Lower leg skin (tissue), 4 donors: ENCODE data around the gene CCDC91. TPM values are rescaled to one million over a fixed set of nuclear protein-coding genes. Genes with fewer than 3 reads are reported as not detected.
"Not testable (repeated sequence)": the region's sequence is repeated elsewhere in the genome, so short reads cannot be mapped to it uniquely, and the experiment has no call there.

Experiments
- DNase-seq, 2 donors: peaks; one replicate each; pipeline ENCODE4 v3.0.0-alpha.2; 2019; ENCODE audit warnings: low spot score in 2 of 2
- H3K4me3 ChIP-seq: fragments of 200-600 bp; sonication (generic); 2 replicates; pipeline ENCODE4 v1.5.1; 2017; ENCODE audit warnings: mild to moderate bottlenecking, low read depth; ENCODE audit not compliant: poor library complexity, severe bottlenecking
- POLR2A ChIP-seq, 2 donors: fragments of 450-650 bp; IDR thresholded peaks; one replicate each; pipeline ENCODE4 v1.6.1; 2016 to 2017; ENCODE audit warnings: antibody characterized with exemption in 2 of 2, mild to moderate bottlenecking in 1 of 2, moderate library complexity in 1 of 2
- WGBS, 2 donors: methylation state at CpG; one replicate each; pipeline ENCODE4 v1.1.5; 2018; 5-methylcytosine and 5-hydroxymethylcytosine counted together
- intact Hi-C: fragments of 100-400 bp; cut with DNase I; formaldehyde crosslinking; loops from one replicate; pipeline ENCODE4 v1.15.0; 2023; ENCODE audit warnings: low total_unique reads
- total RNA-seq, 4 donors: library from RNA; depleted of rRNA; stranded (reverse); fragments of >200 nt; gene quantifications; one replicate each; pipeline ENCODE4 v1.1.0, GENCODE V29; 2016
- TF ChIP-seq, protein P1 (sequence below), 3 donors: fragments of 450-650 bp; IDR thresholded peaks; one replicate each; pipeline ENCODE4 v1.5.1; 2016; ENCODE audit warnings: antibody characterized with exemption in 3 of 3, mild to moderate bottlenecking in 3 of 3, moderate library complexity in 2 of 3

CCDC91 gene
- total RNA-seq, 4 donors from 2014 or later = 13.8 to 31.0 (median 23.3) TPM

DNA sequence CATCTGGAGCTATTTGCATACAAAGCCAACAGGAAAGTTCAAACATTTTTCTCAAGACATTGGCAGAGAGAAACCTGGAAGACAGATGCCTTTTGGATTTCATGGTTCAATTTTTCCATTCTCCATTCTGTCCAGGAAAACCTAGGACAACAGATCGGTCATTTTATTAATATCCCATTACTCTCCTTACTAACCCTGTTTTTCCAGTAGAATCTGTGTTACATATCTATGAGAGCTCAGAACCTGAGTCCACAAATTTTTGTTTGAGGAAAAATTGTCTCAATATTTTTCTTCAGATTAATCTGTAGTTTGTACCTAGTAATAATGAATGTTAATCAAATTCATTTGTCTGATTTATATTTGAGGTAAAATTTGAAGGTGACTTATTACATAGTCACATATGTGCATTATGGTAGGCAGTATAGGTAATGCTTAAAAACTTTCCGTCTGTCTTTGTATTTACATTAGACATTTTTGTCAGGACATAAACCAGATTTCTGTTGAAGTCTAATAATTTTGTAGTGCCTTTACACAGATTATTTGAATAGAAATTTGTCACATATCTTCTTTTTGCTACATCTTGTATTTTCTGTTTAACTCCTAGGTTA, 75.3 kb downstream of the CCDC91 start:
- no peak for TF ChIP-seq POLR2A (IDR thresholded peaks at IDR 0.05)
- TF ChIP-seq, protein P1, sequence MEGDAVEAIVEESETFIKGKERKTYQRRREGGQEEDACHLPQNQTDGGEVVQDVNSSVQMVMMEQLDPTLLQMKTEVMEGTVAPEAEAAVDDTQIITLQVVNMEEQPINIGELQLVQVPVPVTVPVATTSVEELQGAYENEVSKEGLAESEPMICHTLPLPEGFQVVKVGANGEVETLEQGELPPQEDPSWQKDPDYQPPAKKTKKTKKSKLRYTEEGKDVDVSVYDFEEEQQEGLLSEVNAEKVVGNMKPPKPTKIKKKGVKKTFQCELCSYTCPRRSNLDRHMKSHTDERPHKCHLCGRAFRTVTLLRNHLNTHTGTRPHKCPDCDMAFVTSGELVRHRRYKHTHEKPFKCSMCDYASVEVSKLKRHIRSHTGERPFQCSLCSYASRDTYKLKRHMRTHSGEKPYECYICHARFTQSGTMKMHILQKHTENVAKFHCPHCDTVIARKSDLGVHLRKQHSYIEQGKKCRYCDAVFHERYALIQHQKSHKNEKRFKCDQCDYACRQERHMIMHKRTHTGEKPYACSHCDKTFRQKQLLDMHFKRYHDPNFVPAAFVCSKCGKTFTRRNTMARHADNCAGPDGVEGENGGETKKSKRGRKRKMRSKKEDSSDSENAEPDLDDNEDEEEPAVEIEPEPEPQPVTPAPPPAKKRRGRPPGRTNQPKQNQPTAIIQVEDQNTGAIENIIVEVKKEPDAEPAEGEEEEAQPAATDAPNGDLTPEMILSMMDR (IDR thresholded peaks at IDR 0.05) = no peak
- H3K4me3 ChIP-seq = no peak overlapping the region
- no peak for DNase-seq
- intact Hi-C loops = no loop called here
- WGBS, 2 donors = 80 to 81% methylated on average over 2 of the region's 2 CpGs

DNA sequence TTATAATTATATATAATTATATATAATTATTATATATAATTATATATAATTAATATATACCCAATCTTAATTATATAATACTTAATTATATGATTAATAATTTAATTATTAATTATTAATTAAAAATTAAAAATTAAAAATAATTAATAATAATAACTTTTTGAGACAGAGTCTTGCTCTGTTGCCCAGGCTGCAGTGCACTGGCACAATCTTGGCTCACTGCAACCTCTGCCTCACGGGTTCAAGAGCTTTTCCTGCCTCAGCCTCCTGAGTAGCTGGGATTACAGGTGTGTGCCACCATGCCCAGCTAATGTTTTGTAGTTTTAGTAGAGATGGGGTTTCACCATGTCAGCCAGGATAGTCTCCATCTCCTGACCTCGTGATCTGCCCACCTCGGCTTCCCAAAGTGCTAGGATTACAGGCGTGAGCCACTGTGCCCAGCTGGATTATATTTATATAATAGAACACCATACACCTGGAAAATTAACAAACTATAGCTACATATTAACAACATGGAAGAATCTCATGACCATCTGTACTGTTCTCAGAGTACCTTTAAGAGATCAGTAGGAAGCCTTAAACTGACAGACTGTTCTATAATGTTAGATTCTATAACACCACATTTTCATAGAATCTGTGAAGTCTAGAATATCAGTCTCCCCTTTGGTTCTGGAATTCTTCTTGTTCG, 77.8 kb downstream of the CCDC91 start:
- H3K4me3 ChIP-seq, intact Hi-C loops, DNase-seq: not testable (repeated sequence)
- 96 to 98% methylated on average over 5 of the region's 5 CpGs for WGBS, 2 donors

DNA sequence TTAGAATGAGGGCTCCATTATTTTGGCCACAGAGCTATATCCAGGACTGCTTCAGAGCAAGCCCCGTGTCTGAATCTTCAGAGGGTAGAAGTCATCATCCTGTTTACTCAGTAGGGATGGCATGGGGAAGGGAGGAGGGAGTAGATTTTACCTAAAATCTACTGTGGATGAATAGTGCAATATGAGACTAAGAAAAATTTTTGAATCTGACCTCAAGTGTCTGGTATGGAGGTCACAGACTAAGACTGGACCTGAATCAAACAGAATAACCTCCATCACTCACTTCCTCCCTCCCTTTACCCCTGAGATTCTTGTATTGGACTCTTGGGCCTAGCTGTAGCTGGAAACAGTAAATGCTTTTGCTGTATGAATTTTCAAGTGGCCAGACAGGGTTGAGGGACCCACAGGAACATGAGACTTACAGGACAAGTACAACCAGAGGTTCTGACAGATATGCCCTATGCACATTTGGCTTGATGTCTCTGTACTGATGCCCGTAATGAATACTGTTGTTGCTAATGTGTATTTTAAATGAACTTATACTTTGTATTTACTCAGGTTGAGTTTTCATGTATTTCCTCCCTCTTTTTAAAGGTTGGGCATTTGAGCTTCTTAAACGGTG, 78.5 kb downstream of the CCDC91 start:
- DNase-seq = no peak
- no peak overlapping the region for H3K4me3 ChIP-seq
- intact Hi-C loops = no loop called here
- 98% methylated on average over 3 of the region's 3 CpGs for WGBS, 2 donors
- no peak for TF ChIP-seq POLR2A (IDR thresholded peaks at IDR 0.05)
- TF ChIP-seq, protein P1 (IDR thresholded peaks at IDR 0.05) = no peak

DNA sequence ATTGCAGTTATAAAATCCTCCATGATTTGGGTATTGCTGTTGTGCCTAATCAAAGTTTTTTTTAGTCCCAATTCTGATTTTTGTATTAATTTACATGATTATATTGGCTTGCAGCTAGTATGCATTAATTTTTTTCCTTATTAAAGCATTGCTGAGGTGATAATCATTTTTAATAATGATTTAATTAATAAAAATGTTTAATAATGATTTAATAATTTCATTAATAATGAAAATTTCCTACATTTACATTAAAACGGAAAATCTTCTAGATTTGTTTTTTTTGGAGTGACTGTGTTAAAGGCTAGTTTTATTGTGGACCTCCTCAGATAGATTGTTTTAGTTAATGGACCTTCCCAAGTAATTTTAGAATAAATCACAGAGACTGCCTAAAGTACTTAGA, 79.6 kb downstream of the CCDC91 start:
- DNase-seq = no peak
- TF ChIP-seq, protein P1 (IDR thresholded peaks at IDR 0.05) = no peak
- no peak for TF ChIP-seq POLR2A (IDR thresholded peaks at IDR 0.05)
- intact Hi-C loops = no loop called here
- no peak overlapping the region for H3K4me3 ChIP-seq
- WGBS, 2 donors = 96 to 98% methylated on average over 1 of the region's 1 CpG

DNA sequence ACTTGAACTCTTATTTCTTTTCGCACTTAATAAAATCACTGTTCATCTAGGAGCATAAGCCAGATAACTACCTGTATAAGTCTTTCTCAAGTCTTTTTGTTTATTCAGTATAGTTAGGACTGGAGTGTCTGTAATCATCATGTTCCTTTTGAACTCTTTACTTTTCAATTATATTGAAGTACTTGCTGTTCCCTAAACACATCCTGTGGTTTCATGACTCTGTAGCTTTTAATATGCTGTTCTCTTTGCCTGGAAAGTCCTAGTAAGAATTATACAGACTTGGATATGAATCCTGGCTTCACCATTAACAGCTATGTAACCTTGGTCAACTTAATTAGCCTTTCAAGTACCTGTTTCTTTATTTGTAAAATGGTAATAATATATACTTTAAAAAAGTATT, 88.2 kb downstream of the CCDC91 start:
- intact Hi-C loops = no loop called here
- no peak for TF ChIP-seq POLR2A (IDR thresholded peaks at IDR 0.05)
- TF ChIP-seq, protein P1 (IDR thresholded peaks at IDR 0.05) = no peak
- WGBS, 2 donors = 97 to 98% methylated on average over 1 of the region's 1 CpG
- H3K4me3 ChIP-seq = no peak overlapping the region
- no peak for DNase-seq

DNA sequence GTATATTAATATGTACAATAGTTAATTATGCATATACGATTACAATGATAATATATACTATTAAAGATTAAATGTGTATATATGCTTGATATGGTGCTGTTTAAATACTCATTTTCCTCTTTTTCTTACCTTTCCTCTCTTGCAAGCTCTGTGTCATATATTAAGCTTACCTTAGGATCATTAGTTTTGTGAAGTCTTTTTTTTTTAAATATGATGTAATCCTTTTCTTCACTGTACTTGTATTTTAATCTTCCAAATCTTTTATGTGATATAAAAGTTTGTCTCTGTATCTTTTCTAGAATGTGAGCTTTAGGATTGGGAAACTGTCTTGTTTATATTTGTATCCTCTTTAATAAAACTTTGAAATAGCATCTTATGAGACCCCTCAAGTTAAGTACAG, 88.7 kb downstream of the CCDC91 start:
- DNase-seq = no peak
- TF ChIP-seq, protein P1 (IDR thresholded peaks at IDR 0.05) = no peak
- no peak for TF ChIP-seq POLR2A (IDR thresholded peaks at IDR 0.05)
- WGBS, 2 donors = 95 to 100% methylated on average over 1 of the region's 1 CpG
- no peak overlapping the region for H3K4me3 ChIP-seq
- intact Hi-C loops = no loop called here
